ENCODE results near the gene CADM3. TPM values are rescaled to one million over a fixed set of nuclear protein-coding genes. Genes with fewer than 3 reads are reported as not detected.

The CADM3 gene
- total RNA-seq, 1 experiment from 2014 or later, result 0.28 TPM

DNA sequence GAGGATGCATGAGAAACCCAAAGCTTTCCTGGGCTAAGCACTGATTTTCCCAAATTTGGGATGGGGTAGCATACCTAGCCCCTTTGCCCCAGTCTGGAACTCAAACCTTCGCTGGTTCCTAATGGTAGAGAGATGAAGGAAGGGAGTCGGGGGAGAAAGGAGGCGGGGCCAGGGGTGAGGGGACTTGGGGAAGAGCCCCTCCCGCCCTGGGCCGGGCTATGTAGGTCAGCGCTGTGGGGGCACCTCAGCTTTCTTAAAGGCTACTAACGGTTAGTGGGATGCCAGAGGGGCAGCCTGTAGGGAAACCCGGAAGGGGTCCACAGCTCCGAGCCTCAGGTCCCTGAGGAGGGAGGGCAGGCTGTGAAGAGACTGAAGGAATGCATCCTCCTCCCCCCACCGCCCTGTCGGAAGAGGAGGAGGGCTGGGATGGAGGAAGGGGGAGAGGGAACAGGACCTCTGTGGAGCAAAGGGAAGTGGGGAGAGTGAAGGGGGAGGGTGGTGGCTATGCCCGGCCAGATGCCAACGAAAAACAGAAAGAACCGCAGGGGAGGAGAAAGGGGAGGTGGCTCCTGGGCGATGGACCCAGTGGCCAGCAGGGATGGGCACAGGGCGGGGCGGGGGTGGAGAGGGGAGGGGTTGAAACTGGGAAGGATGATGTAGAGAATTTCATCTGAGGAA is 1.3 kb downstream of the CADM3 start:
- TF ChIP-seq TCF7L2 (IDR thresholded peaks at IDR 0.05; ENCODE audit: low read depth, low read length) (no peak), POLR2AphosphoS5 (IDR thresholded peaks at IDR 0.05; ENCODE audit: low read depth, low read length) (no peak), SIN3A (IDR thresholded peaks at IDR 0.05; ENCODE audit: borderline replicate concordance, insufficient read depth, low read depth, low read length) (no peak)
- TF ChIP-seq, protein P1, sequence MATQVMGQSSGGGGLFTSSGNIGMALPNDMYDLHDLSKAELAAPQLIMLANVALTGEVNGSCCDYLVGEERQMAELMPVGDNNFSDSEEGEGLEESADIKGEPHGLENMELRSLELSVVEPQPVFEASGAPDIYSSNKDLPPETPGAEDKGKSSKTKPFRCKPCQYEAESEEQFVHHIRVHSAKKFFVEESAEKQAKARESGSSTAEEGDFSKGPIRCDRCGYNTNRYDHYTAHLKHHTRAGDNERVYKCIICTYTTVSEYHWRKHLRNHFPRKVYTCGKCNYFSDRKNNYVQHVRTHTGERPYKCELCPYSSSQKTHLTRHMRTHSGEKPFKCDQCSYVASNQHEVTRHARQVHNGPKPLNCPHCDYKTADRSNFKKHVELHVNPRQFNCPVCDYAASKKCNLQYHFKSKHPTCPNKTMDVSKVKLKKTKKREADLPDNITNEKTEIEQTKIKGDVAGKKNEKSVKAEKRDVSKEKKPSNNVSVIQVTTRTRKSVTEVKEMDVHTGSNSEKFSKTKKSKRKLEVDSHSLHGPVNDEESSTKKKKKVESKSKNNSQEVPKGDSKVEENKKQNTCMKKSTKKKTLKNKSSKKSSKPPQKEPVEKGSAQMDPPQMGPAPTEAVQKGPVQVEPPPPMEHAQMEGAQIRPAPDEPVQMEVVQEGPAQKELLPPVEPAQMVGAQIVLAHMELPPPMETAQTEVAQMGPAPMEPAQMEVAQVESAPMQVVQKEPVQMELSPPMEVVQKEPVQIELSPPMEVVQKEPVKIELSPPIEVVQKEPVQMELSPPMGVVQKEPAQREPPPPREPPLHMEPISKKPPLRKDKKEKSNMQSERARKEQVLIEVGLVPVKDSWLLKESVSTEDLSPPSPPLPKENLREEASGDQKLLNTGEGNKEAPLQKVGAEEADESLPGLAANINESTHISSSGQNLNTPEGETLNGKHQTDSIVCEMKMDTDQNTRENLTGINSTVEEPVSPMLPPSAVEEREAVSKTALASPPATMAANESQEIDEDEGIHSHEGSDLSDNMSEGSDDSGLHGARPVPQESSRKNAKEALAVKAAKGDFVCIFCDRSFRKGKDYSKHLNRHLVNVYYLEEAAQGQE (IDR thresholded peaks at IDR 0.05; ENCODE audit: insufficient read depth in 1 of 2, low read depth in 2 of 2, low read length in 1 of 2), result no peak
- TF ChIP-seq, protein P2, sequence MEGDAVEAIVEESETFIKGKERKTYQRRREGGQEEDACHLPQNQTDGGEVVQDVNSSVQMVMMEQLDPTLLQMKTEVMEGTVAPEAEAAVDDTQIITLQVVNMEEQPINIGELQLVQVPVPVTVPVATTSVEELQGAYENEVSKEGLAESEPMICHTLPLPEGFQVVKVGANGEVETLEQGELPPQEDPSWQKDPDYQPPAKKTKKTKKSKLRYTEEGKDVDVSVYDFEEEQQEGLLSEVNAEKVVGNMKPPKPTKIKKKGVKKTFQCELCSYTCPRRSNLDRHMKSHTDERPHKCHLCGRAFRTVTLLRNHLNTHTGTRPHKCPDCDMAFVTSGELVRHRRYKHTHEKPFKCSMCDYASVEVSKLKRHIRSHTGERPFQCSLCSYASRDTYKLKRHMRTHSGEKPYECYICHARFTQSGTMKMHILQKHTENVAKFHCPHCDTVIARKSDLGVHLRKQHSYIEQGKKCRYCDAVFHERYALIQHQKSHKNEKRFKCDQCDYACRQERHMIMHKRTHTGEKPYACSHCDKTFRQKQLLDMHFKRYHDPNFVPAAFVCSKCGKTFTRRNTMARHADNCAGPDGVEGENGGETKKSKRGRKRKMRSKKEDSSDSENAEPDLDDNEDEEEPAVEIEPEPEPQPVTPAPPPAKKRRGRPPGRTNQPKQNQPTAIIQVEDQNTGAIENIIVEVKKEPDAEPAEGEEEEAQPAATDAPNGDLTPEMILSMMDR (IDR thresholded peaks at IDR 0.05), result no peak
- Histone ChIP-seq H3K27ac (ENCODE audit: low read length) (no peak overlapping the region), H3K27me3 (ENCODE audit: control insufficient read depth, insufficient read depth, low read length) (peaks cover 13% of the 10 kb centered on the region), H3K36me3 (ENCODE audit: control insufficient read depth, insufficient read depth, low read length) (no peaks in the 10 kb centered on the region), H3K4me1 (ENCODE audit: control insufficient read depth, insufficient read depth, low read length) (no peaks in the 10 kb centered on the region; the same call in 1 of the 2 replicates), H3K9me3 (ENCODE audit: control insufficient read depth, insufficient read depth, low read depth, low read length) (no peaks in the 10 kb centered on the region), H3K4me3 (ENCODE audit: low read depth in 2 of 2, low read length in 2 of 2) (no peak overlapping the region; a peak in 1 of 4 replicates)
- no TSS peak for BruUV-seq (replicated peaks)
- in situ Hi-C loops (cut with HindIII; ENCODE audit: low pct_unique_long_range_greater_than_20kb, low sequenced_read_pairs) (no loop called here), intact Hi-C loops (cut with micrococcal nuclease; ENCODE audit: unreplicated experiment) (no loop called here)
- no peak for ATAC-seq
- ChIA-PET CTCF (no interaction called here), POLR2A (no interaction called here)
- no peak for DNase-seq (ENCODE audit: low read depth, low spot score)

DNA sequence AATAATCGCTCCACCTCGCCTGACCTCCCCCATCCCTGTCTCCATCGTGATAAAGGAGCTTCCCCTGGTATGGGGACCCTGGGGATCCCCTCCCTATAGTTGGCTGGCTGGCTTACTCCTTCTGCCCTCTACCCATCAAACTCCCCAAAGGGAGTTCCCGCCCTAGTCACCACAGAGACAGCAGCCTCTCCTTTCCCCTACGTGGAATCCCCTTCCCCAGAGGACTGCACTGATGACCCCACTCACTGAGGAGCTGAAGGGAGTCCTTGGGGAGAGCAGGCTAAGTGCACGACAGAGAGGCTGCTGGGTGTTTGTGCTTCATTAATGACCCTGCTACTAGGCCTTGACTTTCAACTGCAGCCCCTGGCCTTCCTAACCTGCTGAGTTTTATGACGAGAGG is 1.9 kb downstream of the CADM3 start:
- ChIA-PET CTCF (no interaction called here), POLR2A (no interaction called here)
- H3K27ac ChIP-seq (ENCODE audit: low read length), result no peak overlapping the region
- intact Hi-C loops (cut with micrococcal nuclease; ENCODE audit: unreplicated experiment) (no loop called here), in situ Hi-C loops (cut with HindIII; ENCODE audit: low pct_unique_long_range_greater_than_20kb, low sequenced_read_pairs) (no loop called here)
- no peaks in the 10 kb centered on the region; the same call in 1 of the 2 replicates for H3K4me1 ChIP-seq (ENCODE audit: control insufficient read depth, insufficient read depth, low read length)
- no peaks in the 10 kb centered on the region for H3K36me3 ChIP-seq (ENCODE audit: control insufficient read depth, insufficient read depth, low read length)
- H3K4me3 ChIP-seq (ENCODE audit: low read depth in 2 of 2, low read length in 2 of 2), result no peak overlapping the region
- ATAC-seq, result no peak
- DNase-seq (ENCODE audit: low read depth, low spot score), result no peak
- TF ChIP-seq, protein P1 (IDR thresholded peaks at IDR 0.05; ENCODE audit: insufficient read depth in 1 of 2, low read depth in 2 of 2, low read length in 1 of 2), result no peak
- TF ChIP-seq SIN3A (IDR thresholded peaks at IDR 0.05; ENCODE audit: borderline replicate concordance, insufficient read depth, low read depth, low read length) (no peak), POLR2AphosphoS5 (IDR thresholded peaks at IDR 0.05; ENCODE audit: low read depth, low read length) (no peak), TCF7L2 (IDR thresholded peaks at IDR 0.05; ENCODE audit: low read depth, low read length) (no peak)
- TF ChIP-seq, protein P2 (IDR thresholded peaks at IDR 0.05), result no peak
- no TSS peak for BruUV-seq (replicated peaks)
- peaks cover 13% of the 10 kb centered on the region for H3K27me3 ChIP-seq (ENCODE audit: control insufficient read depth, insufficient read depth, low read length)
- no peaks in the 10 kb centered on the region for H3K9me3 ChIP-seq (ENCODE audit: control insufficient read depth, insufficient read depth, low read depth, low read length)
